ENCODE measurements around the gene TMEM130.
"Not testable (repeated sequence)": the region's sequence is repeated elsewhere in the genome, so short reads cannot be mapped to it uniquely, and the experiment has no call there.

Gene TMEM130

GRCh38 chr7:98877146-98877545 lies 7.3 kb upstream of the TMEM130 start:
- no peak for DNase-seq

- no peak for DNase-seq
These were observed 5.7 kb upstream of the TMEM130 start for GRCh38 chr7:98875501-98875900.

- DNase-seq = no peak
These were observed 5.1 kb upstream of the TMEM130 start for GRCh38 chr7:98874942-98875341.

- DNase-seq = not testable (repeated sequence)
These were observed 3.8 kb upstream of the TMEM130 start for GRCh38 chr7:98873610-98874009.

- DNase-seq = peak; percentile 45
These were observed 2.6 kb upstream of the TMEM130 start for GRCh38 chr7:98872328-98872924.

GRCh38 chr7:98870807-98871491 lies 1.1 kb upstream of the TMEM130 start:
- DNase-seq = no peak

GRCh38 chr7:98870121-98870651 lies 372 bp upstream of the TMEM130 start:
- peak; percentile 88 for DNase-seq

GRCh38 chr7:98869027-98869596 lies 702 bp downstream of the TMEM130 start:
- no peak for DNase-seq

GRCh38 chr7:98868450-98868849 lies 1.4 kb downstream of the TMEM130 start:
- no peak for DNase-seq

- DNase-seq = no peak
These were observed 3.0 kb downstream of the TMEM130 start for GRCh38 chr7:98866765-98867164.

- DNase-seq = no peak
These were observed 3.5 kb downstream of the TMEM130 start for GRCh38 chr7:98866351-98866750.

GRCh38 chr7:98864731-98865453 lies 4.9 kb downstream of the TMEM130 start:
- DNase-seq = no peak

GRCh38 chr7:98863601-98864000 lies 6.2 kb downstream of the TMEM130 start:
- no peak for DNase-seq

- no peak for DNase-seq
These were observed 6.9 kb downstream of the TMEM130 start for GRCh38 chr7:98862716-98863420.

- no peak for DNase-seq
These were observed 7.6 kb downstream of the TMEM130 start for GRCh38 chr7:98862203-98862602.

- no peak for DNase-seq
These were observed 9.7 kb downstream of the TMEM130 start for GRCh38 chr7:98860071-98860470.

- no peak for DNase-seq
These were observed 14.0 kb downstream of the TMEM130 start for GRCh38 chr7:98855610-98856422.

- no peak for DNase-seq
These were observed 17.0 kb downstream of the TMEM130 start for GRCh38 chr7:98852826-98853225.

GRCh38 chr7:98848918-98849317 lies 20.9 kb downstream of the TMEM130 start:
- no peak for DNase-seq

GRCh38 chr7:98842552-98842951 lies 27.3 kb downstream of the TMEM130 start:
- not testable (repeated sequence) for DNase-seq

GRCh38 chr7:98841179-98841997 lies 28.4 kb downstream of the TMEM130 start:
- DNase-seq = peak; percentile 77
